HFF-Myc (cell line): Measurements from ENCODE around the gene CREB3L1.

Experiments used
- DNase-seq: peaks from one replicate; pipeline ENCODE4 v3.0.0-alpha.2; 2011; ENCODE audit warnings: low read depth; ENCODE audit errors: extremely low read depth
- H3K4me3 ChIP-seq: replicated peaks from 2 replicates; pipeline ENCODE4 v1.5.1; 2011; ENCODE audit warnings: low read depth, mild to moderate bottlenecking, control low read depth, low read length
- CTCF ChIP-seq: IDR thresholded peaks from 2 replicates; pipeline ENCODE4 v1.5.1; 2012; ENCODE audit warnings: mild to moderate bottlenecking, low read depth, low read length, control low read depth; ENCODE audit errors: missing control alignments

The CREB3L1 gene

GRCh38 chr11:46304605-46305179 is 27.2 kb downstream of the CREB3L1 start:
- no peak for DNase-seq
- no peak overlapping the region for H3K4me3 ChIP-seq
- no peak for TF ChIP-seq CTCF

- no peak overlapping the region for H3K4me3 ChIP-seq
- peak; percentile 3 for TF ChIP-seq CTCF
- DNase-seq = no peak
Measured at GRCh38 chr11:46305295-46305694, 27.8 kb downstream of the CREB3L1 start.

- TF ChIP-seq CTCF = no peak
- no peak for DNase-seq
Measured at GRCh38 chr11:46306296-46306853, 28.9 kb downstream of the CREB3L1 start.

GRCh38 chr11:46307369-46307768 is 29.9 kb downstream of the CREB3L1 start:
- H3K4me3 ChIP-seq = no peak overlapping the region
- TF ChIP-seq CTCF = no peak
- DNase-seq = no peak

More at GRCh38 chr11:46306296-46306853, 28.9 kb downstream of the CREB3L1 start:
- H3K4me3 ChIP-seq = no peak overlapping the region

- DNase-seq = no peak
- TF ChIP-seq CTCF = no peak
- no peak overlapping the region for H3K4me3 ChIP-seq
Measured at GRCh38 chr11:46307785-46308341, 30.4 kb downstream of the CREB3L1 start.

GRCh38 chr11:46308631-46309419 is 31.4 kb downstream of the CREB3L1 start:
- no peak for DNase-seq
- TF ChIP-seq CTCF = peak; percentile 93
- no peak overlapping the region for H3K4me3 ChIP-seq
